GM18498 (cell line): Measurements from ENCODE around the gene LEMD2.

Experiments used
- ATAC-seq: cut with Tn5 transposase; IDR thresholded peaks from one replicate; pipeline ENCODE4 v1.9.1; 2021; ENCODE audit warnings: mild to moderate bottlenecking, moderate library complexity; ENCODE audit not compliant: unreplicated experiment

LEMD2 gene

DNA sequence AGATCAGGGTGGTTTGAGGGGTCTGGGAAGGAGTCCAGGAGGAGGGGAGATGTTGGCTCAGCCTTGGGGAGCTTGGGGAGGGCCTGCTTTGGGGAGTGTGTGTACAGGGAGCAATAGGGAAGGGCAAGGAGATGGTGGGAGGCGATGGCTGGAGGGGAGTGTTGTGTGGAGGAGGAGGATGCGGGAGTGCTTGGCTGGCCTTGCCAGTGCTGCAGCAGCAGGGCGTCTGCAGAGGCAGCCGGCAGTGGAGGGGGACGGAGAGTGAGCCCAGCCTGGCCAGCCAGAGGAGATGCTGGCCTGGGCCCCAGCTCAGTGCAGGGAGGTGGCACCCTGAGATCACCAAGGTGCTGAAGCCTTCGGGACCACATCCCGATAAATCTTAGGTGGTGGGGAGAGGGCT is 46.1 kb downstream of the LEMD2 start:
- no peak for ATAC-seq

GRCh38 chr6:33742092-33742491 is 46.8 kb downstream of the LEMD2 start:
- no peak for ATAC-seq

GRCh38 chr6:33740794-33741193 is 48.1 kb downstream of the LEMD2 start:
- no peak for ATAC-seq

DNA sequence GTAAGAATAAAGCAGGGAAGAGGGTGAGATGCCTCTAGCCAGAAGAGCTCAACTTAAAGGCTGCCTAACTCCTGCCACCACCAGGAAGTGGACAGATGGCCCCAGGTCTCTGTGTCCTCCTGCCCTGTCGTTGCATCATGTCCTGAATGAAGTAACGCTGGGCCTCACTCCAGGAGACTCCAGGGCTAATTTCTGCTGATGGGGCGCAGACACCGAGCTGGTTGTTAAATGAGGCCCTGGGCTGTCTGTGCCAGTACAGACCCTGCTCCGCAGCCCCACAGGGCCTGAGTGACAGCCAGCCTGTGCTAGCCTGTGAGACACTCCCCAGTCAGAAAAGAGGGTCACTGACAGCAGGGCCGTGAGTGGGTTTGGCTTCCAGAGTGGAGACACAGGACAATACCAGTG is 48.7 kb downstream of the LEMD2 start:
- no peak for ATAC-seq

GRCh38 chr6:33739571-33739970 is 49.4 kb downstream of the LEMD2 start:
- ATAC-seq: no peak

DNA sequence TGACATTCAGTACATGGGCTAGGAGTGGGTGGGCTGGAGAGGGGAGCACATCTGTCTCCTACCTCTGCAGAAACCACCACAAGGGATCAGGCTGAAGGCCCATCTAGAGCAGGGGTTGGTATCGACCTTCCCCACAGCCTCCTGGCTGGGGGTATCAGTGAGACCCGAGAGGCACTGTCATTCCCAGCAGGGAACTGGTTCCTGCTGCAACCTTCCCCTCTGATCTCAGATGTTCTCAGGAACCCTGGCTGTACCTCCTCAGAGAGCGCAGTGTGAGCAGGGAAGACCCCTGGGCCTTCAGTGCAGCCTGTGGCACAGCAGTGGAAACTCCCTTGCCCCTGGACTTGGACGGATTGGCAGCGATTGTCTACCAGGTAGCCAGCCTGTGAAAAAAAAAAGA is 50.1 kb downstream of the LEMD2 start:
- ATAC-seq: no peak

GRCh38 chr6:33738153-33738552 is 50.8 kb downstream of the LEMD2 start:
- no peak for ATAC-seq

GRCh38 chr6:33737267-33738026 is 51.5 kb downstream of the LEMD2 start:
- ATAC-seq: no peak

DNA sequence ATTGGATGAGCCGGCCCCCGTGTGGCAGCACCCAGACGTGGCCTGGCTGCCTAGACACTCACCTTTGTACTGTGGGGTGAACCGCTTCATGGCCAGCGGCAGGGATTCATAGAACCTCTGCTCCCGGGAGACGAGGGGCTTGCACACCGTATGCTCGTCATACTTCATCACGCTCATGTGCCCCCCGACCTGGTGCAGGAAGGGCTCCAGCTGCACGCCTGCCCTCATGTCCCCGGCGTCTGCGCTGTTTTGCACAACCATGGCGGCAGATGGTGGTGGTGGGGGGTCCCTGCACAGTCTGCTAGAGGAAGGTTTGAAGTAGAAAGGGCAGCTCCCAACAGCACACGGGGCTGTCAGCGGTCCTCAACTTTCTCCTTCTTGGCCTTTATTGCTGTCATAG is 53.7 kb downstream of the LEMD2 start:
- ATAC-seq: no peak

DNA sequence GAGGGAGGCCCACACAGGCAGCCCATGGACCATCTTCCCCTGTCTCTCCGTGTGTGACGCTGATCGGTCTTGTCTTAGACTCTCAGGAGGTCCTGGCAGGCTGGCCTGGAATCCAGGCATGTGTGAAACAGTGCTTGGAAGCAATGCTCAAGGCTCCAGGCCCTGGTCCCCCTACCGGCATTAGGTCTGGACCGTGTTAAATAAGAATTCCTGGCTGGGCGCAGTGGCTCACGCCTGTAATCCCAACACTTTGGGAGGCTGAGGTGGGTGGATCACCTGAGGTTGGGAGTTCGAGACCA is 55.3 kb downstream of the LEMD2 start:
- ATAC-seq: no peak

DNA sequence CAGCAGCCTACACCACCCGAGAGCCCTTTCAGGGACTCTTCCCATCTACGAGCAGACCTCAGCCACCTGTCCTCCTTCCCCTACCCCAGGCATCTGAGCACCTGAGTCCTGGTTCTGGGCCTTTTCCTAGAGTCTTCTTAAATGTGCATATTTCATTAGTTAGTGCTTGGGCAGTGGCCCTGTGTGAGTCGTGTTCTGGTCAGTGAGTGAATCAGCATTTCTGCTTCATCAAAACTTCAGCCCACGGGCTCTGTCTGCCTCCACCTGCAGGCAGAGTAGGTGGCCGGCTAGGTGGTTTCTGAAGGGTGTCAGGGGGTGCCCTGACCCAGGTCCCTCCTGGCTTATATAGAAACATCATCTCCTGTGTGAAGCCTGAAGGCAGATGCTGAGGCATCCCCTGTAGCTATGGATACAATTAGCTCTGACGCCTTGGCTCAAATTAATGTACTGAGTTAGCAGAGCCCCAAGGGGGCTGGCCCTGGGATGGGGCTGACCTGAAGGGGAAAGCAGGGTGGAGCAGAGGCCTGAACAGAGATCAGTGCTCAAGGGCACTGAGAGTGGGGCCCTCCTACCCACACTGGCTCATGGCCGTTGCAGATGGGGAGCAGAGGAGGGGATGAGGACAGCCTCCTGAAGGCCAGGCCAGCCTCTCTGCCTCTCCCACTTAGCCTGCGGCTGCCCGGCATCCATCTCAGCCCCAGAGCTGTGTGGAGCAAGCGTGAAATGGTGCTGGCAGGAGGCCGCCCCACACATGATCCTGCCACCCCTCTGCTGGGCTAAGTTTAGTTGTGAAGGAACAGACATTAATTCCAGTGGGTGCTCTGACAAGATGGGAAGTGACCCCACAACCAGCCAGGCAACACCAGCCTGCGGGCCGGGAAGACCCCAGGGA is 55.9 kb downstream of the LEMD2 start:
- no peak for ATAC-seq

DNA sequence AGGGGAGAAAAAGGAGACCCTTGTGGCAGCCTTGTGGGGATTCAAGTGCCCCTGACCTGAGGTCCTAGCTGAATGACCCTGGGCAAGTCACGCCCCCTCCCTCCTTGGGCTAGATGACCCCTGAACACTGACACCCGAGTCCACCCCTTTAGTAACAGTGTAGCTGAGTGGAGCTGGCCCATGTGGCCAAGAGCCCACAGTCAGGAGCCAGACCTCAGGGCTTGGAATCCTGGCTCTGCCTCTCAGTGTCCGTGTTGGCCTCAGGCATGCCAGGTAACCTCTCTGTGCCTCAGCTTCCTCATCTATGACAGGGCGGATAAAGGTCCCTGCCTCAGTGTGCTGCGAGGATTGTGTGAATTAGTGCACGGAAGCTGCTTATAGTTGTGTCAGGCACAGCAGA is 56.5 kb downstream of the LEMD2 start:
- no peak for ATAC-seq

GRCh38 chr6:33731751-33732282 is 57.1 kb downstream of the LEMD2 start:
- ATAC-seq: no peak

GRCh38 chr6:33731035-33731434 is 57.9 kb downstream of the LEMD2 start:
- ATAC-seq: no peak

- ATAC-seq: no peak
Measured at GRCh38 chr6:33730611-33731010, 58.3 kb downstream of the LEMD2 start.

DNA sequence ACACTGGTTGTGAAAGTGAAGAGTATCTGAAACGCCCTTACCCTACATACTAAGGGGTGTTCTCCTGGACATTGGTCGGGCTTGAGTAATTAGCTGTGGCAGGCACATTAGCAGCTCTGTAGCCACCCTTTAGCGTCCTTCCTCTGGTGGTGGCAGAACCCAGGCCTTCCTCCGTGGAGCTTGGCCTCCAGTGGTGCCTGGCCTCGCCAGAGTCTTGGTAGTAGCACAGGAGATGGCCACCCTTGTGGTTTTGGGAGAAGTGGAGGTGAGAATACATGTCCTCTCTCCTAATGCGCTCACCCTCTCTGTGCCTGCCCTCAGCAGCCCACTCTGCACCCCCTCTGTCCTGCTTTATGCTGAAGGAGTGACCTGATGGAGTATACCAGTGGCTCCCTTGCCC is 59.9 kb downstream of the LEMD2 start:
- ATAC-seq: no peak

- no peak for ATAC-seq
Measured at GRCh38 chr6:33728438-33728837, 60.5 kb downstream of the LEMD2 start.

GRCh38 chr6:33727932-33728331 is 61.0 kb downstream of the LEMD2 start:
- ATAC-seq: no peak

- no peak for ATAC-seq
Measured at GRCh38 chr6:33727126-33727525, 61.8 kb downstream of the LEMD2 start.

GRCh38 chr6:33726696-33727095 is 62.2 kb downstream of the LEMD2 start:
- ATAC-seq: no peak

DNA sequence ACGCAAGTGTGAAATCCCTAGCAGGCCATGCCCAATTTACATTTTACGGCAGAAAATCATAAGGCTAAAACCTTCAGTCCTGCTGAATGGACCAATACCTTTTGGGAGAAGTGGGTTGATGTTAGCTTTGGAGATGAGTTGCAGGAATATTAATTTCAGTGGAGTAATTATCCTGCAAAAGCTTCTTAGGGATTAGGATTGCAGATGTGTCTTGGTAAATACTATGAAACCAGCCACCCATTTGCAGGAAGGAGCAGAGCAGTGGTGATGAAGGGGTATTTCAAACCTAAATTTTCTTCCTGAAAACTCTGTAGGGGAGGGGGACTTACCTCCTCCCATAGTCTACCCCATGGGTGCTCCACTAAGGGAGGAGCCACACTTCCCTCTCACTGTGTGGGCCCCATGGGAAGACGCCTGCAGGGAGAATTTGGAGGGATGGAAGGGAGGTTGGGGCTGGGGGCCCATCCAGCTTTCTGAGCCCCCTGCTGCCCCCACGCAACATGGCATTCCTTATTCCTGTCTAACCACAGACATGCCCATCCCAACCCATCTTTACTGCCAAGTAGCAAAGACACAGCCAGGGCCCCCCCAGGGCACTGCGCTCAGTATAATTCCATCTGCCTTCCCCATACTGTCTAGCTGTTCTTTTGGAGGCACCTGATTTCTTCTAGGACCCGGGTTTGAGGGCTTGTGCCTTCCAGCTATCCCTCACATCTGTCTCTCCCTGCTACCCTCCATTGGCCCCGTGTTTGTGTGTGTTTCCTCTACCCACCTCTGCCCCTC is 62.8 kb downstream of the LEMD2 start:
- ATAC-seq: no peak
